GM12872 (cell line): ENCODE measurements around the gene DNAJC11.
A peak's percentile ranks its signal among the peaks of the same experiment; 100 is the strongest.

Experiments used
- CTCF ChIP-seq: IDR thresholded peaks from 3 replicates; pipeline ENCODE4 v1.5.1; 2011; ENCODE audit warnings: low read depth, mild to moderate bottlenecking, low read length, moderate library complexity; ENCODE audit not compliant: insufficient read depth

The DNAJC11 gene

GRCh38 chr1:6601049-6601922 is 100.3 kb downstream of the DNAJC11 start:
- TF ChIP-seq CTCF = 0 out of 3 replicates have a peak, but pooled peaks have one; percentile 24

- TF ChIP-seq CTCF = no peak
These were observed 101.1 kb downstream of the DNAJC11 start for GRCh38 chr1:6600410-6601048.

- TF ChIP-seq CTCF = no peak
These were observed 102.3 kb downstream of the DNAJC11 start for GRCh38 chr1:6599141-6599975.

- no peak for TF ChIP-seq CTCF
These were observed 103.9 kb downstream of the DNAJC11 start for GRCh38 chr1:6597777-6598131.

- no peak for TF ChIP-seq CTCF
These were observed 104.5 kb downstream of the DNAJC11 start for GRCh38 chr1:6596886-6597776.

GRCh38 chr1:6596351-6596750 is 105.3 kb downstream of the DNAJC11 start:
- no peak for TF ChIP-seq CTCF
